ENCODE data around the gene MRPL41. TPM values are rescaled to one million over a fixed set of nuclear protein-coding genes. Genes with fewer than 3 reads are reported as not detected.
"Not testable (repeated sequence)": the region's sequence is repeated elsewhere in the genome, so short reads cannot be mapped to it uniquely, and the experiment has no call there.

The MRPL41 gene
- 10 to 100 TPM; 35.9 to 48.6 TPM for total RNA-seq

DNA sequence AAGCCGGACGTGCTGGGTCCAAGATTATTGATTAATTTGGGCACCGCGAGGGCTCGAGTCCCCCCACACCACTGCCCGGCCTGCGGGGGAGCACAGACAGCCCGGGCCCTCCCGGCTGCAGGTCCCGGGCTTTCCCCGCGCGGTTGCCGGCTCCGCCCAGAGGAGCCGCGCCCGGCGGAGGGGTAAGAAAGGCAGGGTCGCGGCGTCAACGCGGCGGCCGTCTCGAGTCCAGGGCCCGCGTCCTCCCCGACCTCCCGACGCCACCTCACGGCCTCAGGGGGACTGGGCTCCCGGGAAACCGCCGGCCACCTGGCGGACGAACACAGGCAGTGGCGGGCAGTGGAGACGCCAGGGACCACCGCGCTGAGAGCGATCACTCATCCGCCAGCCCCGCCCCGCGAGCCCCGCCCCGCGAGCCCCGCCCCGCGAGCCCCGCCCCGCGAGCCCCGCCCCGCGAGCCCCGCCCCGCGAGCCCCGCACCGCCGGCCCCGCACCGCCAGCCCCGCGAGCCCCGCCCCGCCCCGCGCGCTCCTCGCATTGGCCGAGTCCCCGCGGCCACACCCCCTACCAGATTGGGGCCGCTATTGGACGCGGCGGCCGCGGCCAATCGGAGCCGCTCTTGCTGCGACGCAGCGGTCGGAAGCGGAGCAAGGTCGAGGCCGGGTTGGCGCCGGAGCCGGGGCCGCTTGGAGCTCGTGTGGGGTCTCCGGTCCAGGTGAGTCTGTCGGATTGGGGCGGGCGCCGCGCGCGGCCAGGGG lies at the start of gene MRPL41:
Gene MRPL41 (plus strand): TSS at position 616 of the 758 bp plus-strand sequence. CDS start 203 bp downstream, outside the sequence.
- H3K9me3 Mint-ChIP-seq: no peaks in the 10 kb centered on the region
- H3K36me3 Mint-ChIP-seq: peaks cover 8% of the 10 kb centered on the region
- DNase-seq (ENCODE audit: low spot score) (peak; percentile 93), ATAC-seq (peak; percentile 97)
- H3K27me3 Mint-ChIP-seq: no peaks in the 10 kb centered on the region
- H3K4me1 Mint-ChIP-seq (ENCODE audit: low read depth in 2 of 2): peaks cover 5 to 19% of the 10 kb centered on the region in 2 donors
- peak within 1 kb of the TSS; percentile 51 to 75 for H3K27ac Mint-ChIP-seq
- peak within 1 kb of the TSS; percentile 91 for H3K4me3 Mint-ChIP-seq

GRCh38 chr9:137502008-137502911 lies 49.4 kb upstream of the MRPL41 start:
- Mint-ChIP-seq H3K4me3 (no peak overlapping the region), H3K27me3 (no peaks in the 10 kb centered on the region)
- no peak for ATAC-seq

GRCh38 chr9:137504432-137504777 lies 47.3 kb upstream of the MRPL41 start:
- Mint-ChIP-seq H3K4me3 (no peak overlapping the region), H3K4me1 (ENCODE audit: low read depth in 2 of 2) (peaks cover 3 to 5% of the 10 kb centered on the region in 2 donors), H3K27me3 (no peaks in the 10 kb centered on the region), H3K9me3 (no peaks in the 10 kb centered on the region), H3K36me3 (no peaks in the 10 kb centered on the region), H3K27ac (no peak overlapping the region)
- DNase-seq (ENCODE audit: low spot score): no peak
- ATAC-seq: no peak

More at GRCh38 chr9:137502008-137502911, 49.4 kb upstream of the MRPL41 start:
- H3K36me3 Mint-ChIP-seq: no peaks in the 10 kb centered on the region
- H3K4me1 Mint-ChIP-seq (ENCODE audit: low read depth in 2 of 2): peaks cover 3 to 5% of the 10 kb centered on the region in 2 donors
- no peak for DNase-seq (ENCODE audit: low spot score)
- H3K27ac Mint-ChIP-seq: peak overlapping the region; percentile 44 to 80
- H3K9me3 Mint-ChIP-seq: no peaks in the 10 kb centered on the region

GRCh38 chr9:137505421-137506140 lies 46.1 kb upstream of the MRPL41 start:
- no peaks in the 10 kb centered on the region for H3K27me3 Mint-ChIP-seq
- no peaks in the 10 kb centered on the region for H3K36me3 Mint-ChIP-seq
- H3K4me3 Mint-ChIP-seq: no peak overlapping the region
- ATAC-seq (no peak), DNase-seq (ENCODE audit: low spot score) (no peak)
- no peaks in the 10 kb centered on the region for H3K9me3 Mint-ChIP-seq
- peaks cover 3 to 5% of the 10 kb centered on the region in 2 donors for H3K4me1 Mint-ChIP-seq (ENCODE audit: low read depth in 2 of 2)
- no peak overlapping the region for H3K27ac Mint-ChIP-seq

DNA sequence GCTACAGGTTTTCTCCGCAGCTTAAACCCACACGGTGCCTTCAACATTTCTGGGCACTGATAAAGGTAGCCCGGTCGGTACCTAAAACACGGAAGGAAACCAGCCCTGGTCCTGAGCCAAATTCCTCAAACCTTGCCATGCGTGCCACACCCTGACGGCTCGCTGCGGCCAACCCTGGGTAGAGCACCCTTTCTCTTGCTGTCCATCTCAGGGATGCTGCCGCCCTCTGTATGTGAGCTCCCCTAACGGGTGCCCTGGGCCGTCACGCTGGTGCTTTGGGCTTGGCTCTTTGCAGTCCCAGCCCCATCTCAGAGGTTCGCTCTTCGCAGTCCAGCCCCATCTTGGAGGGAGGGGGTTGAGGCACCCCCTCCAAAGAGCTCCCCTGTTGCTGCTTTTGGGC lies 45.4 kb upstream of the MRPL41 start:
- Mint-ChIP-seq H3K4me3 (no peak overlapping the region), H3K9me3 (no peaks in the 10 kb centered on the region), H3K4me1 (ENCODE audit: low read depth in 2 of 2) (peaks cover 3 to 5% of the 10 kb centered on the region in 2 donors), H3K27me3 (no peaks in the 10 kb centered on the region), H3K27ac (no peak overlapping the region), H3K36me3 (no peaks in the 10 kb centered on the region)
- ATAC-seq (no peak), DNase-seq (ENCODE audit: low spot score) (no peak)

- Mint-ChIP-seq H3K9me3 (no peaks in the 10 kb centered on the region), H3K4me3 (no peak overlapping the region), H3K4me1 (ENCODE audit: low read depth in 2 of 2) (peaks cover 3 to 5% of the 10 kb centered on the region in 2 donors), H3K27ac (no peak overlapping the region), H3K27me3 (no peaks in the 10 kb centered on the region), H3K36me3 (no peaks in the 10 kb centered on the region)
- no peak for DNase-seq (ENCODE audit: low spot score)
- no peak for ATAC-seq
These were observed 44.9 kb upstream of the MRPL41 start for GRCh38 chr9:137506702-137507171.

DNA sequence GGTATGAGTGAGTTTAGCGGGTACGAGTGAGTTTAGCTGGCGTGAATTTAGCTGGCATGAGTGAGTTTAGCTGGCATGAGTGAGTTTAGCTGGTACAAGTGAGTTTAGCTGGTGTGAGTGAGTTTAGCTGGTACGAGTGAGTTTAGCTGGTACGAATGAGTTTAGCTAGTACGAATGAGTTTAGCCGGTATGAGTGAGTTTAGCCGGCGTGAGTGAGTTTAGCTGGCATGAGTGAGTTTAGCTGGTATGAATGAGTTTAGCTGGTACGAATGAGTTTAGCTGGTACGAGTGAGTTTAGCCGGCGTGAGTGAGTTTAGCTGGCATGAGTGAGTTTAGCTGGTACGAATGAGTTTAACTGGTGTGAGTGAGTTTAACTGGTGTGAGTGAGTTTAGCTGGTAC lies 42.5 kb upstream of the MRPL41 start:
- ATAC-seq: no peak

GRCh38 chr9:137511126-137511525 lies 40.6 kb upstream of the MRPL41 start:
- not testable (repeated sequence) for H3K9me3 Mint-ChIP-seq; H3K27me3 Mint-ChIP-seq; ATAC-seq; H3K4me1 Mint-ChIP-seq (ENCODE audit: low read depth in 2 of 2); H3K36me3 Mint-ChIP-seq; H3K4me3 Mint-ChIP-seq; H3K27ac Mint-ChIP-seq
- DNase-seq (ENCODE audit: low spot score): peak; percentile 29

More for the DNA sequence above, 42.5 kb upstream of the MRPL41 start:
- Mint-ChIP-seq H3K27me3 (no peaks in the 10 kb centered on the region), H3K4me3 (no peak overlapping the region), H3K9me3 (no peaks in the 10 kb centered on the region), H3K4me1 (ENCODE audit: low read depth in 2 of 2) (peaks cover 5 to 6% of the 10 kb centered on the region in 2 donors), H3K27ac (no peak overlapping the region), H3K36me3 (no peaks in the 10 kb centered on the region)
- no peak for DNase-seq (ENCODE audit: low spot score)

DNA sequence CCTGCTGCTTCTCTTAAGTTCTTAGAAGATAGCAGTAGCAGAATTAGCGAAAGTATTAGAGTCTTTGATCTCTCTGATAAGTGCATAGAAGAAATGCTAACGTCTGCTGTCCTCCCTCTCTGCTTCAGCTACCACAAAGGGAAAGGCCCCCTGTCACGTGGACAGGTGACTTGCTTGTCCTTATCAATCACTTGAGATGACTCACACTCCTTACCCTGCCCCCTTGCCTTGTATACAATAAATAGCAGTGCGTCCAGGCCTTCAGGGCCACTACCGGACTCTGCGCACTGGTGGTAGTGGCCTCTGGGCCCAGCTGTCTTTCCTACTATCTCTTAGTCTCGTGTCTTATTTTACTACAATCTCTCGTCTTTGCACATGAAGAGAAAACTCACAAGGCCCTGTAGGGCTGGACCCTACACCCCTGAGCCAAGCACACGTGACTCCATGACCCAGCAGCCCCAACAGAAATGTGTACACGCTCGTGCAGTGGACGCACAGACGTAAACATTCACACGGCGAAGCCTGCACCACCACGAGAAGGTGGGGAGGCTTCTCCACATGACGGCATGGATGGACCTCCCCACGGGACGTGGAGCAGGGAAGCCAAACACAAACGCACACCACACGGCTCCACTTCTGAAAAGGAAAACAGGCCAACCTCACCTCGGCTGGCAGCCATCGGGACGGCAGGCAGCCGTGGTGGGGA lies 39.8 kb upstream of the MRPL41 start:
- H3K4me1 Mint-ChIP-seq (ENCODE audit: low read depth in 2 of 2): peaks cover 5 to 6% of the 10 kb centered on the region in 2 donors
- ATAC-seq: no peak
- no peak overlapping the region for H3K27ac Mint-ChIP-seq
- no peaks in the 10 kb centered on the region for H3K9me3 Mint-ChIP-seq
- H3K36me3 Mint-ChIP-seq: no peaks in the 10 kb centered on the region
- H3K27me3 Mint-ChIP-seq: no peaks in the 10 kb centered on the region
- DNase-seq (ENCODE audit: low spot score): peak; percentile 50
- no peak overlapping the region for H3K4me3 Mint-ChIP-seq

GRCh38 chr9:137513136-137513535 lies 38.5 kb upstream of the MRPL41 start:
- not testable (repeated sequence) for ATAC-seq; H3K9me3 Mint-ChIP-seq; H3K27me3 Mint-ChIP-seq; H3K4me3 Mint-ChIP-seq; H3K36me3 Mint-ChIP-seq; H3K27ac Mint-ChIP-seq; DNase-seq (ENCODE audit: low spot score); H3K4me1 Mint-ChIP-seq (ENCODE audit: low read depth in 2 of 2)

DNA sequence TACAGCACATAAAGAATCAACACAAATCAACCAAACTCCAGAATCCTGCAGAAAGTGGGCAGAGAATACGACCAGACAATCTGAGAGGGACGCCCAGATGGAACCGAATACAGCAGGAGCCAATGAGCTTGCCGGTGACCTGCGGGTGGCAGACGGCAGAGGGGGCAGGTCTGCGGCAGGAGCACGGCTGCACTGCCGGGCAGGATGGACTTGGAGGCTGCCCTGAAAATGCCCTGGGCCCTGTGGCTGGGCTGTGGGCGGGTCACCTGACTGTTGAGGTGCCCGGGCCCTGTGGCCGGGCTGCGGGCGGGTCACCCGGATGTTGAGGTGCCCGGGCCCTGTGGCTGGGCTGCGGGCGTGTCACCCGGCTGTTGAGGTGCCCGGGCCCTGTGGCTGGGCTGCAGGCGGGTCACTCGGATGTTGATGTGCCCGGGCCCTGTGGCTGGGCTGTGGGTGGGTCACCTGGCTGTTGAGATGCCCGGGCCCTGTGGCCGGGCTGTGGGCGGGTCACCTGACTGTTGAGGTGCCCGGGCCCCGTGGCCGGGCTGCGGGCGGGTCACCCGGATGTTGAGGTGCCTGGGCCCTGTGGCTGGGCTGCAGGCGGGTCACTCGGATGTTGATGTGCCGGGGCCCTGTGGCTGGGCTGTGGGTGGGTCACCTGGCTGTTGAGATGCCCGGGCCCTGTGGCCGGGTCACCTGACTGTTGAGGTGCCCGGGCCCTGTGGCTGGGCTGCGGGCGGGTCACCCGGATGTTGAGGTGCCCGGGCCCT lies 37.7 kb upstream of the MRPL41 start:
- peak; percentile 57 for DNase-seq (ENCODE audit: low spot score)
- H3K36me3 Mint-ChIP-seq; ATAC-seq; H3K4me3 Mint-ChIP-seq; H3K27me3 Mint-ChIP-seq; H3K4me1 Mint-ChIP-seq (ENCODE audit: low read depth in 2 of 2); H3K9me3 Mint-ChIP-seq; H3K27ac Mint-ChIP-seq: not testable (repeated sequence)

DNA sequence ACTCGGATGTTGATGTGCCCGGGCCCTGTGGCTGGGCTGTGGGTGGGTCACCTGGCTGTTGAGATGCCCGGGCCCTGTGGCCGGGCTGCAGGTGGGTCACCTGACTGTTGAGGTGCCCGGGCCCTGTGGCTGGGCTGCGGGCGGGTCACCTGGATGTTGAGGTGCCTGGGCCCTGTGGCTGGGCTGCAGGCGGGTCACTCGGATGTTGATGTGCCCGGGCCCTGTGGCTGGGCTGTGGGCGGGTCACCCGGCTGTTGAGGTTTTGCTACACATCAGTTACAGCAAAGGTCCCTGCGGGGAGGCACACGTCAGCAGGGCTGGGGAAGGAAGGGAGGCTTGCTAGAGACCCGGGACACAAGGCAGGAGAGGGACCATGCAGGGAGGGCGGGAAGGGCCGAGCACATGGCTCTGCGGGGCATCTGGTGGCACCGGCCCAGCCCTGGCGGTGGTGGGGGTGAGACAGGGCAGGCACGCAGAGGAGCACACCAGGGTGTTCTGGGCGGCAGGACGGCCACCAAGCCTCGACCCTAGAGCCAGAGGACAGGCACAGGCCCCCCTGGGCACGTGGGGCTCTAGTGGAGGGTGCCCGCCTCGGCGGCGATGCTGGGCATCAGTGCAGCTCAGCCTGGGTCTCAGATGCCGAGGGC lies 36.9 kb upstream of the MRPL41 start:
- peaks cover 5 to 6% of the 10 kb centered on the region in 2 donors for H3K4me1 Mint-ChIP-seq (ENCODE audit: low read depth in 2 of 2)
- H3K27me3 Mint-ChIP-seq: no peaks in the 10 kb centered on the region
- no peak overlapping the region for H3K27ac Mint-ChIP-seq
- DNase-seq (ENCODE audit: low spot score) (no peak), ATAC-seq (no peak)
- no peaks in the 10 kb centered on the region for H3K36me3 Mint-ChIP-seq
- no peak overlapping the region for H3K4me3 Mint-ChIP-seq
- H3K9me3 Mint-ChIP-seq: no peaks in the 10 kb centered on the region

Data from natural killer cell treated with Interleukin-12 subunit alpha and Interleukin-12 subunit beta and Interleukin-15 and Interleukin-18, amount 100 ng/mL, for 72 hours (primary cell).